Kidney epithelial cell (primary cell): Measurements from ENCODE around the gene DDX49. TPM values are rescaled to one million over a fixed set of nuclear protein-coding genes. Genes with fewer than 3 reads are reported as not detected.
"Not testable (repeated sequence)": the region's sequence is repeated elsewhere in the genome, so short reads cannot be mapped to it uniquely, and the experiment has no call there.

Source experiments
- DNase-seq: peaks from one replicate; pipeline ENCODE4 v3.0.0-alpha.2; 2010; ENCODE audit warnings: low read depth
- H3K27me3 ChIP-seq: 2 replicates; pipeline ENCODE4 v1.6.0; 2011; ENCODE audit warnings: low read length; ENCODE audit not compliant: control insufficient read depth, insufficient read depth
- H3K36me3 ChIP-seq: 2 replicates; pipeline ENCODE4 v1.5.1; 2011; ENCODE audit warnings: low read length; ENCODE audit not compliant: control insufficient read depth, insufficient read depth
- H3K4me3 ChIP-seq: 2 replicates; pipeline ENCODE4 v1.5.1; 2011; ENCODE audit warnings: low read depth, mild to moderate bottlenecking, control low read depth, low read length
- total RNA-seq: library from RNA; depleted of rRNA; stranded (reverse); fragments of >200 nt; gene quantifications from 2 replicates; pipeline ENCODE4 v1.2.3, GENCODE V29; 2015
- TF ChIP-seq, protein P1 (sequence below): IDR thresholded peaks from 2 replicates; pipeline ENCODE4 v1.5.1; 2011; ENCODE audit warnings: mild to moderate bottlenecking, moderate library complexity, low read length, control low read depth, inconsistent platforms; ENCODE audit not compliant: insufficient read depth, poor library complexity, severe bottlenecking

Gene DDX49
- total RNA-seq, 1 donor from 2014 or later, result 85.0 TPM

DNA sequence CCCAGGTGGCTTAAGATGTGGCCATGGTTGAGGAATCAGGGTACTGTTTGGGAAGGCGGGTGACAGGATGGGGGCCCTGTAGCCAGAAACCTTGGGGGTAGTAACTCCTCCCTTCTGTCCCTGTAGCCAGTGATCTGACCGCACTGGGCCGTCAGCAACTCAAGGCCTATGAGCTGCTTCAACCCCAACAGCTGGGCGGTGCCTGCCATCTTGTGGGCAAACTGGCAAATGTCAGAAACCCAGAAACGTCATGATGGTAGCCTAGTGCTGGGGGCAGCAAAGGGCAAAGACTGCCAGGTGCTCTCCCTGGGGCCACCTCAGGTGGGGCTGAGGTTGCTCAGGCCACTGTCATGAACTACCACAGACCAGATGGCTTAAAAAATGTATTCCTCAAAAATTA, 3.9 kb upstream of the DDX49 start:
- TF ChIP-seq, protein P1, sequence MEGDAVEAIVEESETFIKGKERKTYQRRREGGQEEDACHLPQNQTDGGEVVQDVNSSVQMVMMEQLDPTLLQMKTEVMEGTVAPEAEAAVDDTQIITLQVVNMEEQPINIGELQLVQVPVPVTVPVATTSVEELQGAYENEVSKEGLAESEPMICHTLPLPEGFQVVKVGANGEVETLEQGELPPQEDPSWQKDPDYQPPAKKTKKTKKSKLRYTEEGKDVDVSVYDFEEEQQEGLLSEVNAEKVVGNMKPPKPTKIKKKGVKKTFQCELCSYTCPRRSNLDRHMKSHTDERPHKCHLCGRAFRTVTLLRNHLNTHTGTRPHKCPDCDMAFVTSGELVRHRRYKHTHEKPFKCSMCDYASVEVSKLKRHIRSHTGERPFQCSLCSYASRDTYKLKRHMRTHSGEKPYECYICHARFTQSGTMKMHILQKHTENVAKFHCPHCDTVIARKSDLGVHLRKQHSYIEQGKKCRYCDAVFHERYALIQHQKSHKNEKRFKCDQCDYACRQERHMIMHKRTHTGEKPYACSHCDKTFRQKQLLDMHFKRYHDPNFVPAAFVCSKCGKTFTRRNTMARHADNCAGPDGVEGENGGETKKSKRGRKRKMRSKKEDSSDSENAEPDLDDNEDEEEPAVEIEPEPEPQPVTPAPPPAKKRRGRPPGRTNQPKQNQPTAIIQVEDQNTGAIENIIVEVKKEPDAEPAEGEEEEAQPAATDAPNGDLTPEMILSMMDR, result peak; percentile 43
- Histone ChIP-seq H3K4me3 (no peak overlapping the region), H3K27me3 (no peaks in the 10 kb centered on the region), H3K36me3 (no peaks in the 10 kb centered on the region)
- no peak for DNase-seq

DNA sequence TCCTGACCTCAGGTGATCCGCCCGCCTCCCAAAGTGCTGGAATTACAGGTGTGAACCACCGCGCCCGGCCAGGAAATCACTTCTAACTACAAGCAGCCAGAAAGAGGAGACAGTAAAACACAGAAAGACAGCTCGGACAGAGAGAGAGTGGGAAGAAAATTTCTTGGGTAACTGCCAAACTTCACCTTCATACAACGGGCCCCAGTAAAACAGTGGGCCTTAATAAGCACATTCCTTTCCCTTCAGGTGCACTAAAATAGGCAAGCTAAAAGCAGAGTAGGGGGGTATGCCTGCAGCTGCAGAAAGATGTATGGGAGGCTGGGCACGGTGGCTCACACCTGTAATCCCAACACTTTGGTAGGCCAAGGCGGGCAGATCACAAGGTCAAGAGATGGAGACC, 1.9 kb upstream of the DDX49 start:
- H3K27me3 ChIP-seq, H3K36me3 ChIP-seq, H3K4me3 ChIP-seq, DNase-seq: not testable (repeated sequence)

DNA sequence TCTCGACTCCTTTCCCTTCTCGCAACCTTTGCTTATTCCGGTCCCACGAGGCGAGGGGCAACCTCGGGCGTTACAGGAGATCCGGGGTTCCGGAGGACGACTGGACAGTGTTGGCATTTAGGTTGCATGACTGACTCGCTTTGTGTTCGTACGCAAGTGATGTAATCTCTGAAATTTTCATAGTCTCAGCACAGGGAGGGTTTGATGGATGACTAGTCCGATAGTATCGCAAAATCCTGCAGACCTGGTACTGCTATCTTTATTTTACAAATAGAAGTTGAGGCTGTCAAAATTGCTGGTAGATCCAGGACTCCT, 342 bp downstream of the DDX49 start:
- Histone ChIP-seq H3K4me3 (peak overlapping the region; percentile 99), H3K27me3 (no peaks in the 10 kb centered on the region), H3K36me3 (no peaks in the 10 kb centered on the region)
- TF ChIP-seq, protein P1, result no peak
- no peak for DNase-seq

DNA sequence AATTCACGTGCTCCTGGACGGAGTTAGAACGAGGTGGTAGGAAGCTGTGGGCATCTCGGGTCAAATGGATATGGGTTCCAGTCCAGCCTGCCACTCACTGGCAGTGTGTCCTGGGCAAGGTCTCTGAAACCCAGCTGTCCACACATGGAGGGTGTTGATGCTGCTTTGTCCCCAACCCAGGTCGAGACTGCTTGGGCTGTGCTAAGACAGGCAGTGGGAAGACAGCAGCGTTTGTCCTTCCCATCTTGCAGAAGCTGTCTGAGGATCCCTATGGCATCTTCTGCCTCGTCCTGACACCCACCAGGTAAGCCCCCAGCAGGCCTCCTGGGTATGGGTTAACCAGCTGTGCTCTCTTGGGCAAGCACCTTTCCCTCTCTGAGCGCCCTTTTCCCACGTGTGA, 885 bp downstream of the DDX49 start:
- TF ChIP-seq, protein P1, result no peak
- no peaks in the 10 kb centered on the region for H3K36me3 ChIP-seq
- no peaks in the 10 kb centered on the region for H3K27me3 ChIP-seq
- DNase-seq, result no peak
- H3K4me3 ChIP-seq, result peak overlapping the region; percentile 99

DNA sequence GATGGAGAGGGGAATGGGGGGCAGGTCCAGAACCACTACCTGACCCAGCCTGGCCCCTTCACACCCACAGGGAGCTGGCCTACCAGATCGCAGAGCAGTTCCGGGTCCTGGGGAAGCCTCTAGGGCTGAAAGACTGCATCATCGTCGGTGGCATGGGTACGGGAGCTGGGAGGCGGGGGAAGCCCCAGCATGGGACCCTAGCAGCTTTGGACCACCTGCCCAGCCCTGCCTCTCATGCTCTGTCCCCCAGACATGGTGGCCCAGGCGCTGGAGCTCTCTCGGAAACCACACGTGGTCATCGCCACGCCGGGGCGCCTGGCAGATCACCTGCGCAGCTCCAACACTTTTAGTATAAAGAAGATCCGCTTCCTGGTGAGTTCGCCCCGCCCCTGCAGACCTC, 2.1 kb downstream of the DDX49 start:
- Histone ChIP-seq H3K4me3 (no peak overlapping the region), H3K27me3 (no peaks in the 10 kb centered on the region), H3K36me3 (peaks cover 2% of the 10 kb centered on the region)
- TF ChIP-seq, protein P1, result no peak
- DNase-seq, result no peak

DNA sequence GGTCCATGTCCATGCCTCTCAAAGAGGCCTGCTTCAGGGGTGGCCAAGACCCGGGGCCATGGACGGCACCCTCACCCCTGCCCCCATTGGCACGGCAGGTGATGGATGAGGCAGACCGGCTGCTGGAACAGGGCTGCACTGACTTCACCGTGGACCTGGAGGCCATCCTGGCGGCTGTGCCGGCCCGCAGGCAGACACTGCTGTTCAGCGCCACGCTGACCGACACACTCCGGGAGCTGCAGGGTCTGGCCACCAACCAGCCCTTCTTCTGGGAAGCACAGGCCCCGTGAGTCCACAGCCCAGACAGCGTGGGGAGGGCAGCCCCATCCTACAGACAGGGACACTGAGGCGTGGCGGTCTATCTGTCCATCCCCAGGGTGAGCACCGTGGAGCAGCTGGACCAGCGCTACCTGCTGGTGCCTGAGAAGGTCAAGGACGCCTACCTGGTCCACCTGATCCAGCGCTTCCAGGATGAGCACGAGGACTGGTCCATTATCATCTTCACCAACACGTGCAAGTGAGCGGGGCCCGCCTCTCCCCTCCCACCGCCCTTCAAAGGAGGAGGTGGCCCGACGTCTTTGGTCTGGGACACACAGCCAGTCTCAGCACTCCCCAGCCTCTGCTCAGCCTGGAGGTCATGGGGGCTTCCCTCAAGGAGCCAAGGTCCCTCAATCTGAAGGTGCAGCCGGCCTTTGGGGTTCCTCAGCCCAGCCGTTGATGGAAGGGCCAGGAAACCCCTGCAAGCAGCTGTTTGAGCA, 2.9 kb downstream of the DDX49 start:
- Histone ChIP-seq H3K27me3 (no peaks in the 10 kb centered on the region), H3K36me3 (peaks cover 2% of the 10 kb centered on the region), H3K4me3 (no peak overlapping the region)
- DNase-seq, result no peak
- TF ChIP-seq, protein P1, result no peak
